WERI-Rb-1 (cell line): ENCODE results near the gene PCIF1.
A peak's percentile ranks its signal among the peaks of the same experiment; 100 is the strongest.

Experiments
- DNase-seq: peaks from one replicate; pipeline ENCODE4 v3.0.0-alpha.2; 2020
- H3K27ac ChIP-seq: fragments of 250-450 bp; sonication (Bioruptor Pico); 2 replicates; pipeline ENCODE4 v1.5.1; 2020; ENCODE audit warnings: mild to moderate bottlenecking, moderate library complexity
- H3K27me3 ChIP-seq: fragments of 250-450 bp; sonication (Bioruptor Pico); 2 replicates; pipeline ENCODE4 v1.5.1; 2021; ENCODE audit warnings: mild to moderate bottlenecking, low read depth, moderate library complexity; ENCODE audit not compliant: insufficient read depth, severe bottlenecking
- H3K36me3 ChIP-seq: fragments of 250-450 bp; sonication (Bioruptor Pico); 2 replicates; pipeline ENCODE4 v1.5.1; 2020; ENCODE audit warnings: mild to moderate bottlenecking, moderate library complexity
- H3K4me3 ChIP-seq: 2 replicates; pipeline ENCODE4 v1.5.1; 2011; ENCODE audit warnings: low read depth, mild to moderate bottlenecking, control low read depth, low read length
- H3K9me3 ChIP-seq: fragments of 250-450 bp; sonication (Bioruptor Pico); 2 replicates; pipeline ENCODE4 v1.5.1; 2021; ENCODE audit warnings: mild to moderate bottlenecking, moderate library complexity; ENCODE audit not compliant: severe bottlenecking
- CTCF ChIP-seq: IDR thresholded peaks from 2 replicates; pipeline ENCODE4 v1.5.1; 2011; ENCODE audit warnings: low read depth, mild to moderate bottlenecking, control low read depth, inconsistent platforms, low read length

PCIF1 gene

DNA sequence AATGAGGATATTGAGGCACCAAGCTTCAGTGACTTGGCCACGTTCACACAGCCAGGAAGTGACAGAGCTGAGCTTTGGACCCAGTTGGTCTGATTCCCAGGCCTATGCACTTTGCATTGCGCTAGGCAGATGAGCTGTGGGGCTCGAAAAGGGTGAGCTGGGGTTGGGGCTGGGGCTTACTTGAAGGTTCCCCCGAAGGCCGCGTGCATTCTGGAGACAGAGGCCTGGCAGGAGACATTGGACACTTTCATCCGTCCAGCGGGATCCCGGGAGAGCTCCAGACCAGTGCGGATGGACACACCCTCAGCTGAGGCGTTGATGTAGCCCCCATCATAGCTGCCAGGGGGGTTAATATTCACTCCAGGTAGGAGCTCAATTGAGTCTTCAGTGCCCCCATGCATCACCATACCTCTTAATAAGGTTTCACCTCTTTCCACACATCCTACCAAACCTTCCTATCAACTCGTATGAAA lies 25.1 kb upstream of the PCIF1 start:
- TF ChIP-seq CTCF: no peak
- no peak for DNase-seq
- Histone ChIP-seq H3K4me3 (no peak overlapping the region), H3K36me3 (no peaks in the 10 kb centered on the region; the same call in 1 of the 2 replicates), H3K27ac (no peak overlapping the region), H3K9me3 (no peaks in the 10 kb centered on the region), H3K27me3 (no peaks in the 10 kb centered on the region)

GRCh38 chr20:45909817-45910669 lies 24.4 kb upstream of the PCIF1 start:
- Histone ChIP-seq H3K4me3 (no peak overlapping the region), H3K36me3 (no peaks in the 10 kb centered on the region; the same call in 1 of the 2 replicates), H3K27ac (no peak overlapping the region)

GRCh38 chr20:45910670-45911485 lies 23.6 kb upstream of the PCIF1 start:
- Histone ChIP-seq H3K27me3 (no peaks in the 10 kb centered on the region), H3K4me3 (no peak overlapping the region), H3K36me3 (no peaks in the 10 kb centered on the region; the same call in 1 of the 2 replicates), H3K9me3 (no peaks in the 10 kb centered on the region), H3K27ac (no peak overlapping the region)
- TF ChIP-seq CTCF: no peak
- DNase-seq: peak; percentile 35

More at GRCh38 chr20:45909817-45910669, 24.4 kb upstream of the PCIF1 start:
- DNase-seq: no peak
- Histone ChIP-seq H3K27me3 (no peaks in the 10 kb centered on the region), H3K9me3 (no peaks in the 10 kb centered on the region)
- TF ChIP-seq CTCF: no peak

DNA sequence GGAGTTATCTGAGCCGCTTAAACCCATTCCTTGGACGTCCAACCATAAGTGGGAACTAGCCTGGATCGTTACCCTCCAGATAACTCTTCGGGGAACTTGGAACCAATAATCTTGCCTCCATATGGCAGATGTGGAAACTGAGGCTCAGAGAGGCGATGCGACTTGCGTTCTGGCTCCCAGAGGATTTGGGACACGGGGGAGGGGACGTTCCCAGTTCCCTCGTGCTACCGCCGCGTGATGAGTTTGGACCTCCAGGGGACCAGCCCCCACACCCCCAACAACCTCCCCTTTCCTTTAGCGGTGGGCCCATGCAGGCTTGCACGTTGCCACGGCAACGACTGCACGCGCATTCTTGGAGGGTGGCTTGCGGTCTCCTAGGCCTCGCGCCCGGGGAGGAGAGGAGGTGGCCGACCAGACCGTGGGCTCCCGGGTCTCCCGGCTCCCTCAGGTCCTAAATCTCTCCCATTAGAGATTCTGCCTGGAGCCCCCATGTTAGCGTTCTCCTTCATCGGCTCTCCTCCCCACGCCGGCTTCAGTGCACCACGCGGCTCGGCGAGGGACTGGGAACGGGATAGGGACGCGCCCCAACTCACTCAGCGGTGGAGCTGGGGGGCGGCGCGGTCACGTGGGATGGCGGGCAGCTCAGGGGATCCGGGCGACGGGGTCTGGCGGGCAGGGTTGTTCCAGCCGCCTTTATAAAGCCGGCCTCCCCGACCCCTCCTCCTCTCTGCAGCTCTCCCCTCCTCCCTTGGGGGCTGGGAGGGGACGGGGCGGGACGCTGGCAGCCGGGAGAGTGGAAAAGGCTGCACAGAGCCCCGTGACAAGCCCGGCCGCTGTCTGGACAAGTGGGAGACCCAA lies 22.8 kb upstream of the PCIF1 start, which contains the start of gene PLTP:
PLTP (minus strand) TSS at position 670 of the 858 bp plus-strand sequence. CDS start 703 bp downstream, outside the sequence.
- no peaks in the 10 kb centered on the region for H3K9me3 ChIP-seq
- H3K4me3 ChIP-seq: peak within 1 kb of the TSS; percentile 50
- peak; percentile 78 for DNase-seq
- no peak for TF ChIP-seq CTCF
- no peaks in the 10 kb centered on the region for H3K27me3 ChIP-seq
- no peaks in the 10 kb centered on the region; the same call in 1 of the 2 replicates for H3K36me3 ChIP-seq
- H3K27ac ChIP-seq: peak within 1 kb of the TSS; percentile 55

GRCh38 chr20:45912344-45912682 lies 22.2 kb upstream of the PCIF1 start:
- Histone ChIP-seq H3K36me3 (no peaks in the 10 kb centered on the region; the same call in 1 of the 2 replicates), H3K4me3 (peak overlapping the region; percentile 50), H3K9me3 (no peaks in the 10 kb centered on the region), H3K27ac (peak overlapping the region; percentile 55), H3K27me3 (no peaks in the 10 kb centered on the region)
- DNase-seq: no peak
- TF ChIP-seq CTCF: no peak
